Measurements from ENCODE around the gene EPC2.
"Not testable (repeated sequence)": the region's sequence is repeated elsewhere in the genome, so short reads cannot be mapped to it uniquely, and the experiment has no call there.

EPC2 gene

GRCh38 chr2:148781544-148781943 lies 137.0 kb downstream of the EPC2 start:
- no peaks in the 10 kb centered on the region for H3K9me3 ChIP-seq (ENCODE audit: control insufficient read depth in 1 of 2, low read length in 2 of 2)
- peaks cover 25% of the 10 kb centered on the region in 2 donors for H3K36me3 ChIP-seq (ENCODE audit: control insufficient read depth in 1 of 2, insufficient read depth in 2 of 2, low read length in 2 of 2)
- no peaks in the 10 kb centered on the region for H3K27me3 ChIP-seq (ENCODE audit: low read depth, low read length)
- no peak overlapping the region for H3K27ac ChIP-seq (ENCODE audit: low read length)
- H3K4me3 ChIP-seq (ENCODE audit: low read depth in 1 of 2, low read length in 2 of 2): no peak overlapping the region
- H3K4me1 ChIP-seq (ENCODE audit: control insufficient read depth in 1 of 2, insufficient read depth in 2 of 2, low read length in 2 of 2): no peaks in the 10 kb centered on the region

GRCh38 chr2:148789059-148789458 lies 144.5 kb downstream of the EPC2 start:
- Histone ChIP-seq H3K36me3 (ENCODE audit: control insufficient read depth in 1 of 2, insufficient read depth in 2 of 2, low read length in 2 of 2) (peaks cover 14 to 25% of the 10 kb centered on the region in 2 donors), H3K27ac (ENCODE audit: low read length) (no peak overlapping the region), H3K27me3 (ENCODE audit: low read depth, low read length) (no peaks in the 10 kb centered on the region), H3K4me3 (ENCODE audit: low read depth in 1 of 2, low read length in 2 of 2) (no peak overlapping the region), H3K9me3 (ENCODE audit: control insufficient read depth in 1 of 2, low read length in 2 of 2) (no peaks in the 10 kb centered on the region), H3K4me1 (ENCODE audit: control insufficient read depth in 1 of 2, insufficient read depth in 2 of 2, low read length in 2 of 2) (no peaks in the 10 kb centered on the region)

DNA sequence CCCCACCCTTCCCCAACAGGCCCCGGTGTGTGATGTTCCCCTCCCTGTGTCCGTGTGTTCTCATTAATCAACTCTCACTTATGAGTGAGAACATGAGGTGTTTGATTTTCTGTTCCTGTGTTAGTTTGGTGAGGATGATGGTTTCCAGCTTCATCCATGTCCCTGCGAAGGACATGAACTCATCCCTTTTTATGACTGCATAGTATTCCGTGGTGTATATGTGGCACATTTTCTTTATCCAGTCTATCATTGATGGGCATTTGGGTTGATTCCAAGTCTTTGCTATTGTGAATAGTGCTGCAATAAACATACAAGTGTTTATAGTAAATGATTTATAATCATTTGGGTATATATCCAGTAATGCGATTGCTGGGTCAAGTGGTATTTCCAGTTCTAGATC lies 145.6 kb downstream of the EPC2 start:
- not testable (repeated sequence) for H3K9me3 ChIP-seq (ENCODE audit: control insufficient read depth in 1 of 2, low read length in 2 of 2); H3K4me3 ChIP-seq (ENCODE audit: low read depth in 1 of 2, low read length in 2 of 2); H3K4me1 ChIP-seq (ENCODE audit: control insufficient read depth in 1 of 2, insufficient read depth in 2 of 2, low read length in 2 of 2); H3K27ac ChIP-seq (ENCODE audit: low read length); H3K27me3 ChIP-seq (ENCODE audit: low read depth, low read length)
- H3K36me3 ChIP-seq (ENCODE audit: control insufficient read depth in 1 of 2, insufficient read depth in 2 of 2, low read length in 2 of 2): peaks cover 4 to 14% of the 10 kb centered on the region in 2 donors

DNA sequence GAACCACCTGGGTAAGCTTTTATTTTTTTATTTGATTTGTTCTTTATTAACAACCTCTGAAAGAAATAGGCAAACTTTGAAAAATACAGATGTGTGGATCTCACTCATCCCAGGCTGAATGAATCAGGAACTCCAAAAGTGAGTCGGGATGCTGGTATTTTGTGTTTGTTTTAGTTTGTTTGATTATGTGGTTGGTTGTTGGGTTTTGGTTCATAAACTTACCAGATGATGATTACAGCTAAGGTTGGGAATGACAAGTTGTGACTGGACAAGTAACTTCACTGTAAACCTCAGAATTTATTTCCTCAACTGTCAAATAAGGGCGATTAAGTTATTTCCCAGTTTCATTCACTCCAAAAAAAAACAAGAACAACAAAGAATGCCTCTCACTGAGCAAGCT lies 150.0 kb downstream of the EPC2 start:
- no peak overlapping the region for H3K27ac ChIP-seq (ENCODE audit: low read length)
- H3K27me3 ChIP-seq (ENCODE audit: low read depth, low read length): no peaks in the 10 kb centered on the region
- H3K4me3 ChIP-seq (ENCODE audit: low read depth in 1 of 2, low read length in 2 of 2): no peak overlapping the region
- no peaks in the 10 kb centered on the region for H3K36me3 ChIP-seq (ENCODE audit: control insufficient read depth in 1 of 2, insufficient read depth in 2 of 2, low read length in 2 of 2)
- H3K4me1 ChIP-seq (ENCODE audit: control insufficient read depth in 1 of 2, insufficient read depth in 2 of 2, low read length in 2 of 2): no peaks in the 10 kb centered on the region
- H3K9me3 ChIP-seq (ENCODE audit: control insufficient read depth in 1 of 2, low read length in 2 of 2): no peaks in the 10 kb centered on the region

- Histone ChIP-seq H3K4me1 (ENCODE audit: control insufficient read depth in 1 of 2, insufficient read depth in 2 of 2, low read length in 2 of 2) (no peaks in the 10 kb centered on the region), H3K27me3 (ENCODE audit: low read depth, low read length) (no peaks in the 10 kb centered on the region), H3K4me3 (ENCODE audit: low read depth in 1 of 2, low read length in 2 of 2) (no peak overlapping the region), H3K36me3 (ENCODE audit: control insufficient read depth in 1 of 2, insufficient read depth in 2 of 2, low read length in 2 of 2) (no peaks in the 10 kb centered on the region), H3K27ac (ENCODE audit: low read length) (no peak overlapping the region), H3K9me3 (ENCODE audit: control insufficient read depth in 1 of 2, low read length in 2 of 2) (no peaks in the 10 kb centered on the region)
Measured at GRCh38 chr2:148796735-148797512, 152.4 kb downstream of the EPC2 start.

DNA sequence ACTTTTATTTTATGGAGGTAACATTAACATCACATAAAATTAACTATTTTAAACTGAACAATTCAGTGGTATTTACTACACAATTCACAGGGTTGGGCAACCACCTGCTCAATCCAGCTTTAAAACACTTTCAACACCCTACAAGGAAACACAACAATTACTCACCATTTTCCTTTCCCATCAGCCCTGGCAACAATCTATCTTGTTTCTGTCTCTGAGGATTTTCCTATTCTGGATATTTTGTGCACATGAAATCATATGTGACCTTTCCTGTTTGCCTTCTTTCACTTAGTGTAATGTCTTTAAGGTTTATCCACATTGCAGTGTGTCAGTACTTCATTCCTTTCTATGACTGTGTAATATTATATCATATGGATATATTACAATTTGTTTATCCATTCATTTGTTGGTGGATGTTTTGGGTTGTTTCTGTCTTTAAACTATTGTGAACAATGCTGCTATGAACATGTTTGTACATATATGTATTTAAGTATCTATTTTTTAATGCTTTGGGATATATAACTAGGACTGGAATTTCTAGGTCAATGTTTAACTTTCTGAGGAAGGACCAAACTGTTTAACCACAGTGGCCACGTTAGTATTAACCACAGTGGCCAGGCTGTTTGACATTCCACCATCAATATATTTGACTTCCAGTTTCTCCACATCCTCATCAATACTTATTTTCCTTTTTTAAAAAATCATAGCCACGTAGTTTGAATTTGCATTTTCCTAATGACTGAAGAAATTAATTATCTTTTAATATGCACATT lies 158.1 kb downstream of the EPC2 start:
- Histone ChIP-seq H3K4me1 (ENCODE audit: control insufficient read depth in 1 of 2, insufficient read depth in 2 of 2, low read length in 2 of 2) (no peaks in the 10 kb centered on the region), H3K36me3 (ENCODE audit: control insufficient read depth in 1 of 2, insufficient read depth in 2 of 2, low read length in 2 of 2) (no peaks in the 10 kb centered on the region), H3K27ac (ENCODE audit: low read length) (no peak overlapping the region), H3K27me3 (ENCODE audit: low read depth, low read length) (no peaks in the 10 kb centered on the region), H3K4me3 (ENCODE audit: low read depth in 1 of 2, low read length in 2 of 2) (no peak overlapping the region), H3K9me3 (ENCODE audit: control insufficient read depth in 1 of 2, low read length in 2 of 2) (no peaks in the 10 kb centered on the region)

- Histone ChIP-seq H3K4me1 (ENCODE audit: control insufficient read depth in 1 of 2, insufficient read depth in 2 of 2, low read length in 2 of 2) (peaks cover 0 to 25% of the 10 kb centered on the region in 2 donors), H3K9me3 (ENCODE audit: control insufficient read depth in 1 of 2, low read length in 2 of 2) (no peaks in the 10 kb centered on the region), H3K27me3 (ENCODE audit: low read depth, low read length) (no peaks in the 10 kb centered on the region), H3K4me3 (ENCODE audit: low read depth in 1 of 2, low read length in 2 of 2) (no peak overlapping the region), H3K27ac (ENCODE audit: low read length) (no peak overlapping the region), H3K36me3 (ENCODE audit: control insufficient read depth in 1 of 2, insufficient read depth in 2 of 2, low read length in 2 of 2) (no peaks in the 10 kb centered on the region)
Measured at GRCh38 chr2:148810081-148810480, 165.5 kb downstream of the EPC2 start.

- H3K27me3 ChIP-seq (ENCODE audit: low read depth, low read length): no peaks in the 10 kb centered on the region
- no peaks in the 10 kb centered on the region for H3K36me3 ChIP-seq (ENCODE audit: control insufficient read depth in 1 of 2, insufficient read depth in 2 of 2, low read length in 2 of 2)
- no peaks in the 10 kb centered on the region for H3K9me3 ChIP-seq (ENCODE audit: control insufficient read depth in 1 of 2, low read length in 2 of 2)
- no peak overlapping the region for H3K27ac ChIP-seq (ENCODE audit: low read length)
- no peak overlapping the region for H3K4me3 ChIP-seq (ENCODE audit: low read depth in 1 of 2, low read length in 2 of 2)
- H3K4me1 ChIP-seq (ENCODE audit: control insufficient read depth in 1 of 2, insufficient read depth in 2 of 2, low read length in 2 of 2): peaks cover 0 to 33% of the 10 kb centered on the region in 2 donors
Measured at GRCh38 chr2:148812306-148812705, 167.8 kb downstream of the EPC2 start.

GRCh38 chr2:148813603-148814065 lies 169.1 kb downstream of the EPC2 start:
- Histone ChIP-seq H3K4me1 (ENCODE audit: control insufficient read depth in 1 of 2, insufficient read depth in 2 of 2, low read length in 2 of 2) (peaks cover 0 to 34% of the 10 kb centered on the region in 2 donors), H3K27ac (ENCODE audit: low read length) (no peak overlapping the region), H3K9me3 (ENCODE audit: control insufficient read depth in 1 of 2, low read length in 2 of 2) (no peaks in the 10 kb centered on the region), H3K27me3 (ENCODE audit: low read depth, low read length) (no peaks in the 10 kb centered on the region), H3K36me3 (ENCODE audit: control insufficient read depth in 1 of 2, insufficient read depth in 2 of 2, low read length in 2 of 2) (no peaks in the 10 kb centered on the region), H3K4me3 (ENCODE audit: low read depth in 1 of 2, low read length in 2 of 2) (no peak overlapping the region)

GRCh38 chr2:148814143-148814859 lies 169.8 kb downstream of the EPC2 start:
- H3K27me3 ChIP-seq (ENCODE audit: low read depth, low read length): no peaks in the 10 kb centered on the region
- no peaks in the 10 kb centered on the region for H3K9me3 ChIP-seq (ENCODE audit: control insufficient read depth in 1 of 2, low read length in 2 of 2)
- H3K27ac ChIP-seq (ENCODE audit: low read length): no peak overlapping the region
- peak overlapping the region in 1 of 2 donors; percentile 26 for H3K4me3 ChIP-seq (ENCODE audit: low read depth in 1 of 2, low read length in 2 of 2)
- H3K4me1 ChIP-seq (ENCODE audit: control insufficient read depth in 1 of 2, insufficient read depth in 2 of 2, low read length in 2 of 2): peaks cover 0 to 34% of the 10 kb centered on the region in 2 donors
- H3K36me3 ChIP-seq (ENCODE audit: control insufficient read depth in 1 of 2, insufficient read depth in 2 of 2, low read length in 2 of 2): no peaks in the 10 kb centered on the region

DNA sequence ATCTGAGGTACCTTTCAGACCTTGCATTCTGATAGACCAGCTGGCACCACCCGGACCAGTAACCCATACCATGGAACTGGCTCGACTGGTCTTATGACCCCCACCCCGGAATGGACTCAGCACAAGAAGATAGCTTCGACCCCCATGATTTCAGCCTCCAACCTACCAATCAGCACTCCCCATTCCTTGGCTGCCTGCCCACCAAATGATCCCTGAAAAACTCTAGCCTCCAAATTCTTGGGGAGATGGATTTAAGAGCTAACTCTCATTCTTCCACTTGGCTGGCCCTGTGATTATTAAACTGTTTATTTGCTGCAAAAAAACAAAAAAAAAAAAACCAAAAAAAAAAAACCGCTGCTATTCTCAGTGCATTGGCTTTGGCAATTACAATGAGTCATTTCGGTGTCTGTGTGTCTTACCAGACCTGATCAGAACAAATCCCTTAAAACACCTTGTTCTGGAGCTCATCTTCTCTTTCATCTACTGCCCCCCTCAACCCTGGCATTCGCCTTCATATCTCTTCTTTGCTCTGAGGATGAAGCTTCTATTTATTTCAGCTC lies 170.4 kb downstream of the EPC2 start:
- peaks cover 0 to 34% of the 10 kb centered on the region in 2 donors for H3K4me1 ChIP-seq (ENCODE audit: control insufficient read depth in 1 of 2, insufficient read depth in 2 of 2, low read length in 2 of 2)
- no peak overlapping the region for H3K27ac ChIP-seq (ENCODE audit: low read length)
- no peaks in the 10 kb centered on the region for H3K27me3 ChIP-seq (ENCODE audit: low read depth, low read length)
- H3K4me3 ChIP-seq (ENCODE audit: low read depth in 1 of 2, low read length in 2 of 2): peak overlapping the region in 1 of 2 donors; percentile 26
- H3K9me3 ChIP-seq (ENCODE audit: control insufficient read depth in 1 of 2, low read length in 2 of 2): no peaks in the 10 kb centered on the region
- no peaks in the 10 kb centered on the region for H3K36me3 ChIP-seq (ENCODE audit: control insufficient read depth in 1 of 2, insufficient read depth in 2 of 2, low read length in 2 of 2)

Data from muscle layer of duodenum (tissue), 2 donors.